ENCODE measurements around the gene ETNPPL.

- TF ChIP-seq POLR2A (IDR thresholded peaks at IDR 0.05) = no peak
- TF ChIP-seq CTCF (IDR thresholded peaks at IDR 0.05) = no peak
Observed at GRCh38 chr4:108763986-108764385, 1.1 kb upstream of the ETNPPL start.

Measured in Peyer's patch (tissue), 4 donors.